WTC11 (cell line): ENCODE measurements around the gene STX8.

ENCODE experiments used
- AR ChIP-seq: fragments of 250-450 bp; sonication (Bioruptor Pico); IDR thresholded peaks from 2 replicates; pipeline ENCODE4 v1.9.0; 2021; ENCODE audit warnings: mild to moderate bottlenecking
- CREB1 ChIP-seq: sonication (generic); formaldehyde crosslinking; IDR thresholded peaks from 2 replicates; pipeline ENCODE4 v1.8.0; 2023; ENCODE audit warnings: mild to moderate bottlenecking, missing genetic modification reagents
- ETV6 ChIP-seq: sonication (generic); formaldehyde crosslinking; IDR thresholded peaks from 2 replicates; pipeline ENCODE4 v1.8.1; 2022; ENCODE audit warnings: mild to moderate bottlenecking, missing genetic modification reagents
- FOXJ3 ChIP-seq: sonication (generic); formaldehyde crosslinking; IDR thresholded peaks from 2 replicates; pipeline ENCODE4 v1.9.0; 2021; ENCODE audit warnings: missing genetic modification reagents, mild to moderate bottlenecking, borderline replicate concordance
- RELA ChIP-seq: sonication (generic); formaldehyde crosslinking; IDR thresholded peaks from 2 replicates; pipeline ENCODE4 v1.8.1; 2022; ENCODE audit warnings: missing genetic modification reagents, mild to moderate bottlenecking, borderline replicate concordance
- TF ChIP-seq, protein P1 (sequence below): fragments of 200-600 bp; IDR thresholded peaks from 2 replicates; pipeline ENCODE4 v1.8.0; 2022; ENCODE audit warnings: antibody characterized with exemption
- TF ChIP-seq, protein P2 (sequence below): sonication (generic); formaldehyde crosslinking; IDR thresholded peaks from 2 replicates; pipeline ENCODE4 v1.8.1; 2023; ENCODE audit warnings: mild to moderate bottlenecking, moderate library complexity, missing genetic modification reagents

GRCh38 chr17:9468937-9469336 lies 106.7 kb downstream of the STX8 start:
- TF ChIP-seq, protein P1, sequence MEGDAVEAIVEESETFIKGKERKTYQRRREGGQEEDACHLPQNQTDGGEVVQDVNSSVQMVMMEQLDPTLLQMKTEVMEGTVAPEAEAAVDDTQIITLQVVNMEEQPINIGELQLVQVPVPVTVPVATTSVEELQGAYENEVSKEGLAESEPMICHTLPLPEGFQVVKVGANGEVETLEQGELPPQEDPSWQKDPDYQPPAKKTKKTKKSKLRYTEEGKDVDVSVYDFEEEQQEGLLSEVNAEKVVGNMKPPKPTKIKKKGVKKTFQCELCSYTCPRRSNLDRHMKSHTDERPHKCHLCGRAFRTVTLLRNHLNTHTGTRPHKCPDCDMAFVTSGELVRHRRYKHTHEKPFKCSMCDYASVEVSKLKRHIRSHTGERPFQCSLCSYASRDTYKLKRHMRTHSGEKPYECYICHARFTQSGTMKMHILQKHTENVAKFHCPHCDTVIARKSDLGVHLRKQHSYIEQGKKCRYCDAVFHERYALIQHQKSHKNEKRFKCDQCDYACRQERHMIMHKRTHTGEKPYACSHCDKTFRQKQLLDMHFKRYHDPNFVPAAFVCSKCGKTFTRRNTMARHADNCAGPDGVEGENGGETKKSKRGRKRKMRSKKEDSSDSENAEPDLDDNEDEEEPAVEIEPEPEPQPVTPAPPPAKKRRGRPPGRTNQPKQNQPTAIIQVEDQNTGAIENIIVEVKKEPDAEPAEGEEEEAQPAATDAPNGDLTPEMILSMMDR = no peak
- TF ChIP-seq RELA = no peak
- TF ChIP-seq ETV6 (CRISPR knock-in tag) = no peak
- no peak for TF ChIP-seq CREB1 (CRISPR knock-in tag)
- TF ChIP-seq, protein P2, sequence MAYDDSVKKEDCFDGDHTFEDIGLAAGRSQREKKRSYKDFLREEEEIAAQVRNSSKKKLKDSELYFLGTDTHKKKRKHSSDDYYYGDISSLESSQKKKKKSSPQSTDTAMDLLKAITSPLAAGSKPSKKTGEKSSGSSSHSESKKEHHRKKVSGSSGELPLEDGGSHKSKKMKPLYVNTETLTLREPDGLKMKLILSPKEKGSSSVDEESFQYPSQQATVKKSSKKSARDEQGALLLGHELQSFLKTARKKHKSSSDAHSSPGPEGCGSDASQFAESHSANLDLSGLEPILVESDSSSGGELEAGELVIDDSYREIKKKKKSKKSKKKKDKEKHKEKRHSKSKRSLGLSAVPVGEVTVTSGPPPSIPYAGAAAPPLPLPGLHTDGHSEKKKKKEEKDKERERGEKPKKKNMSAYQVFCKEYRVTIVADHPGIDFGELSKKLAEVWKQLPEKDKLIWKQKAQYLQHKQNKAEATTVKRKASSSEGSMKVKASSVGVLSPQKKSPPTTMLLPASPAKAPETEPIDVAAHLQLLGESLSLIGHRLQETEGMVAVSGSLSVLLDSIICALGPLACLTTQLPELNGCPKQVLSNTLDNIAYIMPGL = no peak
- no peak for TF ChIP-seq FOXJ3 (CRISPR knock-in tag)
- no peak for TF ChIP-seq AR (CRISPR knock-in tag)
